HTERT RPE-1 (cell line): ENCODE results near the gene PSMD2.

Experiments used
- in situ Hi-C: fragments of 300-500 bp; cut with MboI; formaldehyde crosslinking; loops from 4 replicates; pipeline ENCODE4 v1.14.3; 2020; ENCODE audit warnings: low sequenced_read_pairs

PSMD2 gene

DNA sequence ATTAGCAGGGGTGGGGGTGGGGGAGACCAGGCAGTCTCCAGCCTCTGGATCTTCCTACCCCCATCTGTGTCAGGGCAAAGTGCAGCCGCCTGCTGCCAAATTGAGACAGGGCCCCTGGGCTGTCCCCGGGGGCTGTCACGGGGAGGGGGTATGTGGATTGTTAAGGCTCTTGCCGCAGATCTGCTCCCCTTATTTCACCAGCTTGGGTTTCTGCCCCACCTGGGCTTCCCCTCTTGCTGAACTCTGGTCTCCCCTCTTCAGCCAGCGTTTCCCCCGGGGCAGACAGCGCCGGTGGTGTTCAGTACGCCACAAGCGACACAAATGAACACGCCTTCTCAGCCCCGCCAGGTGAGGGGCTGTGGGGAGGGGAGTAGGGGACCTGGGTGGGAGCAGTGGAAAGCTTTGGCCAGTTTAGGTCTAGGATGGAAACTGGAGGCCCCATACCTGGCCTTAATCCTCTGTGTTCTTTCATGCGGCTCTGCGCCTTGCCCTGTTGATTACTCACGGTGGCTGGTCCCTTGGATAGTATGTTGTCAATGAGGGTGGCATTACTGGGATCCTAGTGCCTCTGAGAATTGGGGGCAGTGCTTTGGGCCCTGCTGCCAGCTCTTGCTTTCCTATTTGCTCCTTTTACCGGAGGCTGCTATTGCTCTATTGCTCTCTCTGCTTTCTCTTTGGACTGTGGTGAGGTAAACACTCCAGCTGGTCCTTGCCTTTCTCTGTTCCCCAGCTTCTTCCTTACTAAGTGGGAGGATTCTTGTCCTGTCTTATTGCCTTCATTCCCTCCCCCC lies 17.0 kb downstream of the PSMD2 start:
- in situ Hi-C loops: no loop called here

- in situ Hi-C loops: no loop called here
Measured at GRCh38 chr3:184316792-184317191, 17.8 kb downstream of the PSMD2 start.

- in situ Hi-C loops: no loop called here
Measured at GRCh38 chr3:184317201-184317600, 18.2 kb downstream of the PSMD2 start.

DNA sequence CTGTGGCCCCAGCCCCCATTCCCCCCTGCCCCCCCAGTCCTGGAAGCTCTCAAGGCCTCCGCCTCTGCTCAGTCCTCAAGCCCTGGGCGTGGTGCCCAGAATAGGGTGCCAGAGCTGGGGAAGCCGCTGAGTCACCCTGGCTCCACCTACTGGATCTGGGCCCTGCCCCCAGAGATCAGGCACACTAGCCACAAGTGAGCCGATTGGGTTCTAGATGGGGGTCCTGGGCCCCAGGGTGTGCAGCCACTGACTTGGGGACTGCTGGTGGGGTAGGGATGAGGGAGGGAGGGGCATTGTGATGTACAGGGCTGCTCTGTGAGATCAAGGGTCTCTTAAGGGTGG lies 21.0 kb downstream of the PSMD2 start:
- in situ Hi-C loops: no loop called here

GRCh38 chr3:184321666-184322065 lies 22.6 kb downstream of the PSMD2 start:
- in situ Hi-C loops: no loop called here

DNA sequence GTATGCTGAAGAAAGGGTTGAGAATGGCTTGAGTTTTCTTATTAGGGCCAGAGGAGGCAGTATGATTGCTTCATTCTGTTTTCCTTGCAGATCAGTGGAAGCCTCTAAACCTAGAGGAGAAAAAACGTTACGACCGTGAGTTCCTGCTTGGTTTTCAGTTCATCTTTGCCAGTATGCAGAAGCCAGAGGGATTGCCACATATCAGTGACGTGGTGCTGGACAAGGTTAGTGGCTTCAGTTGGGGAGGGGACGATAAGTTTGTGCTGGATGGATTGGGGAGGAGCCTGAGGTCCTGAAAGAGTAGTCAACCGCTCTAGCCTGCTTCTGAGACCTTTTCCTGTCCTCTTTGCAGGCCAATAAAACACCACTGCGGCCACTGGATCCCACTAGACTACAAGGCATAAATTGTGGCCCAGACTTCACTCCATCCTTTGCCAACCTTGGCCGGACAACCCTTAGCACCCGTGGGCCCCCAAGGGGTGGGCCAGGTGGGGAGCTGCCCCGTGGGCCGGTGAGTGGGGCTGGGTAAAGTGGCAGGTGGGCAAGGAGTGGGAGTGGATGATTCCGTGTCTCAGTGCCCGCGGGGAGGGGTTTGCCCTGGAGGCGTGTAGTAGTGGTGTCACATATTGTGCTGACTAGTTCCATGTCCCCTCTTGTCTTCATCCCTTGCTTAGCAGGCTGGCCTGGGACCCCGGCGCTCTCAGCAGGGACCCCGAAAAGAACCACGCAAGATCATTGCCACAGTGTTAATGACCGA lies 23.9 kb downstream of the PSMD2 start:
- in situ Hi-C loops: no loop called here

DNA sequence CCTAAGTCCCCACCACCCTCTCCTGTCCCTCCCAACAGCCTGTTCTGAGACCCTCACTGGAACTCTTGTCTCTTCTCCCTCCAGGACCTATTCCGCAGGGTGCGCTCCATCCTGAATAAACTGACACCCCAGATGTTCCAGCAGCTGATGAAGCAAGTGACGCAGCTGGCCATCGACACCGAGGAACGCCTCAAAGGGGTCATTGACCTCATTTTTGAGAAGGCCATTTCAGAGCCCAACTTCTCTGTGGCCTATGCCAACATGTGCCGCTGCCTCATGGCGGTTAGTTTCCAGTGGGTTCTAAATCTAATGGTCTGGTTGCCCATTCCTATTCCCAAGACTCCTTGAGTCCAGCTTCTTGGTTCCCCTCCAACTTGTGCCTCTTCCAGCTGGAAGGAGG lies 24.7 kb downstream of the PSMD2 start:
- in situ Hi-C loops: no loop called here

GRCh38 chr3:184325269-184325668 lies 26.2 kb downstream of the PSMD2 start:
- in situ Hi-C loops: no loop called here

DNA sequence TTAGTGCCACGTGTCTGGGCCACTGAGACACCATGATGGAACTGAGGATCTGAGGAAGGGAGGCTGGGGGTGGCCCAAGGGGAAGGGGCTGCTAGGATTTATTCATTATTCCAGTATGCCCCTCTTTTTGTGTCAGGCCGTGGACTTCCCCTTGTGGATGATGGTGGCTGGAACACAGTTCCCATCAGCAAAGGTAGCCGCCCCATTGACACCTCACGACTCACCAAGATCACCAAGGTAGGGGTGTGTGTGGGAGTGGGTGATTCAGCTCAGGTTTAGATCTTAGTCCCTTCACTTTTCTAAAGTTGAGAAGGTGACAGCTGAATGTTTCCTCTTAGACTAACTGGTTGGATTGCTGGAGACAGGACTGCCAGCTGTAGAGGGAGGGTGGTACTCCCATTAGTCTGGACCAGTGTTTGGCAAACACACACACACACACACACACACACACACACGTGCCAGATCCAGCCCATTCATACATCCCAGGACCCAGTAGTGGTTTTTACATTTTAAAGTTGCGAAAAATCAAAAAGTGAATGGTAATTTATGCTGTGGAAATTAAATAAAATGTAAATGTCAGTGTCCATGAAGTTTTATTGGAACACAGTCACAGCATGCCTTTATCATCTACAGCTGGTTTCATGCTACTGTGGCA lies 26.8 kb downstream of the PSMD2 start:
- in situ Hi-C loops: no loop called here

GRCh38 chr3:184327171-184327570 lies 28.1 kb downstream of the PSMD2 start:
- in situ Hi-C loops: no loop called here

DNA sequence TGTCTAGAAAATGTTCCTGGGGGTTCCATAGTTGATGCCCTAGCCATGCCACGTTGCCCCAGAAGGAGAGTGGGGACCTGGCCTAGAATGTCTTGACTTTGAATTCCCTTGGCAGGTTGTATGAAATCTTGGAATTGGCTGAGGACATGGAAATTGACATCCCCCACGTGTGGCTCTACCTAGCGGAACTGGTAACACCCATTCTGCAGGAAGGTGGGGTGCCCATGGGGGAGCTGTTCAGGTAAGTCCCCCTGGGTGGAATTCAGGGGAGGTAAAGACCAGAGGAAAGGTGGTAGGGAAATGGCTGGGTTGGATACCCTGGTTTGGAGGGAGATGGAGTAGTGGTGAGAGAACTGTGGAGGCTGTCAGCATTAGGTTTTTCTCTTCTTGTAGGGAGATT lies 29.5 kb downstream of the PSMD2 start:
- in situ Hi-C loops: no loop called here

- in situ Hi-C loops: no loop called here
Measured at GRCh38 chr3:184332370-184333090, 33.5 kb downstream of the PSMD2 start.

- in situ Hi-C loops: no loop called here
Measured at GRCh38 chr3:184333190-184333589, 34.1 kb downstream of the PSMD2 start.

DNA sequence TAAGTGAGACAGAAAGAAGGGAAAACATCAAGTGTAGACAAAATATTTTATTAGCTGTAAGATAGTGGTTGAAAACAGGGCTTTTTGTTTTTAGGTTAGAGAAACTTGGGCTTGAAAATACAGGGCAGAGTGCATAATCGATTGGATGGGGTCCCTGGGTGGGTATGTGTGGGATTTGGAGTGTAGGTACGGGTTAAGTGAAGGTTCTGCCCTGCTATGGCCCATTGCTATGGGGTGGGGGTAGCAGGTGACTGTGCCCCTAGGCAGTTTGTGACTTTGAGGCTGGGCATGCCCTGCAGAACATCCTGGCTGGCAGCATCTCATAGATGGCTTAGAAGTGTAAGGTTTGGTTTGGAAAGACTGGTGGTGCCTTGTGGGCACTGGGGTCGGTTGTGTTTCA lies 34.7 kb downstream of the PSMD2 start:
- in situ Hi-C loops: no loop called here

GRCh38 chr3:184334470-184335158 lies 35.6 kb downstream of the PSMD2 start:
- in situ Hi-C loops: no loop called here

GRCh38 chr3:184335291-184335660 lies 36.2 kb downstream of the PSMD2 start:
- in situ Hi-C loops: no loop called here

DNA sequence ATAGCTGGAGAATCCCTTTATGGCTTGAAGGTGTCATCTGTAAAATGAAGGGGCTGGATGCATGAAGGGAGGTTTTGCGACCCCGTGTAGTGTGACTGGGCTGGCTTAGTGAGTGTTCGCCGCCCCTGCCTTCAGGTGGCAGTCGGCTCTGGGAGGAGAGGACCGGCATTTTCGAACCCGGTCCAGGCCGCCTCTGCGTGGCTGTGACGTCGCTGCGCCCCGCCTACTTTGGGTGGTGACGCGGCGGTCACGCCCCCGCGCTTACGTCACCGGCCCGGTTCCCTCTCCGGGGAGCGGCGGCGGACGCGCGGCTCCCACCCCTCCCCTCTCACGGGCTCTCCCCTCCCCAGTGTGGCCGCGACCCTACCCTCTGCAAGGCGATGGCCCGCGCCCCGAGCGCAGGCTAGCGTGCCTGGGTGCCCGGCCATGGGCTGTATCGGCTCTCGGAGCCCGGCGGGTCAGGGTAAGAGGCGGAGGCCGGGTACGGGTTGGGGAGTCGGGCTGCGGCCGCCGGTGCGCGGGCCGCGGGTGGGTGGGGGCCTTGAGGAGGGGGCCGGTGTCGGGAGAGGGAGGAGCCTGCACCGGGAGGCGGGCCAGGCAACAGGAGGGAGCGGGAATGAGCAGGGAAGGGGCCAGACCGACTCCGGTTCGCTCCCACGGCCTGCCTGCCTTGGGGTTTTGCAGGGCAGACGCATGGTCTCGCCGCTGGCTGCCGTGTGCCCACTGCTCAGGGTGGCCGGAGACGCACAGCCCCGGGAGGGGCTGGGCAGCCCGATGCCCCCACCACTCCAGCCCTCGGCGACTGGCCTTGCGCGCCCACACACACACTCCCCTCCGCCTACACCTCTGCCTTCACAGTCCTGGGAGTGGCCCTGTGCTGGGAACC lies 36.9 kb downstream of the PSMD2 start:
- in situ Hi-C loops: no loop called here

- in situ Hi-C loops: no loop called here
Measured at GRCh38 chr3:184336547-184337398, 37.7 kb downstream of the PSMD2 start.

GRCh38 chr3:184337399-184337714 lies 38.3 kb downstream of the PSMD2 start, which contains the start of gene FAM131A:
Gene FAM131A (plus strand): TSS chr3:184337600. CDS start chr3:184337631, 31 bp downstream.
- in situ Hi-C loops: no loop called here
